GM23248 (cell line): Measurements from ENCODE around the gene PIP5K1B. TPM values are rescaled to one million over a fixed set of nuclear protein-coding genes. Genes with fewer than 3 reads are reported as not detected.

Source experiments
- DNase-seq: peaks from one replicate; pipeline ENCODE4 v3.0.0-alpha.2; 2015
- H2AFZ ChIP-seq: fragments of 200-600 bp; sonication (generic); 2 replicates; pipeline ENCODE4 v1.6.1; 2016; ENCODE audit warnings: antibody characterized with exemption
- H3F3A ChIP-seq: fragments of 200-600 bp; sonication (generic); 2 replicates; pipeline ENCODE4 v1.6.1; 2016; ENCODE audit warnings: mild to moderate bottlenecking, antibody characterized with exemption, mixed run types; ENCODE audit not compliant: insufficient read depth
- H3K27ac ChIP-seq: fragments of 200-600 bp; sonication (generic); 2 replicates; pipeline ENCODE4 v1.5.1; 2016; ENCODE audit warnings: mild to moderate bottlenecking
- H3K27me3 ChIP-seq: fragments of 200-600 bp; sonication (generic); replicated peaks from 2 replicates; pipeline ENCODE4 v1.6.1; 2016; ENCODE audit warnings: mild to moderate bottlenecking; ENCODE audit not compliant: insufficient read depth
- H3K36me3 ChIP-seq: fragments of 200-600 bp; sonication (generic); 2 replicates; pipeline ENCODE4 v1.6.1; 2016; ENCODE audit warnings: low read depth, mild to moderate bottlenecking
- H3K4me1 ChIP-seq: fragments of 200-600 bp; sonication (generic); 2 replicates; pipeline ENCODE4 v1.6.1; 2016; ENCODE audit warnings: mild to moderate bottlenecking; ENCODE audit not compliant: insufficient read depth
- H3K4me2 ChIP-seq: fragments of 200-600 bp; sonication (generic); one replicate; pipeline ENCODE4 v1.6.1; 2016; ENCODE audit warnings: mild to moderate bottlenecking; ENCODE audit not compliant: unreplicated experiment
- H3K4me3 ChIP-seq: fragments of 200-600 bp; sonication (generic); 2 replicates; pipeline ENCODE4 v1.5.1; 2016; ENCODE audit warnings: mild to moderate bottlenecking
- H3K79me2 ChIP-seq: fragments of 200-600 bp; sonication (generic); 2 replicates; pipeline ENCODE4 v1.6.1; 2016; ENCODE audit warnings: mild to moderate bottlenecking; ENCODE audit not compliant: insufficient read depth
- H3K9ac ChIP-seq: fragments of 200-600 bp; sonication (generic); 2 replicates; pipeline ENCODE4 v1.6.1; 2016; ENCODE audit warnings: mild to moderate bottlenecking
- H3K9me2 ChIP-seq: fragments of 200-600 bp; sonication (generic); 2 replicates; pipeline ENCODE4 v1.6.1; 2016; ENCODE audit warnings: mixed run types, mild to moderate bottlenecking, moderate library complexity; ENCODE audit not compliant: insufficient read depth
- H3K9me3 ChIP-seq: fragments of 200-600 bp; sonication (generic); one replicate; pipeline ENCODE4 v1.6.1; 2017; ENCODE audit warnings: low read depth
- H4K20me1 ChIP-seq: fragments of 200-600 bp; sonication (generic); 2 replicates; pipeline ENCODE4 v1.6.0; 2016; ENCODE audit not compliant: insufficient read depth
- EZH2 ChIP-seq: fragments of 200-600 bp; sonication (generic); IDR thresholded peaks from 2 replicates; pipeline ENCODE4 v1.6.1; 2018; ENCODE audit warnings: antibody characterized with exemption, mild to moderate bottlenecking; ENCODE audit not compliant: insufficient read depth, poor library complexity, severe bottlenecking
- EZH2phosphoT487 ChIP-seq: fragments of 200-600 bp; sonication (generic); IDR thresholded peaks from 2 replicates; pipeline ENCODE4 v1.6.1; 2018; ENCODE audit warnings: antibody characterized with exemption, moderate library complexity, mild to moderate bottlenecking, low read depth; ENCODE audit not compliant: insufficient read depth
- WGBS, 2 experiments: methylation state at CpG; one replicate each; pipeline ENCODE4 v1.1.6; 2015 to 2017; ENCODE audit warnings: low lambda C conversion rate in 2 of 2, low coverage in 1 of 2; ENCODE audit errors: missing lambda C conversion rate in 2 of 2; 5-methylcytosine and 5-hydroxymethylcytosine counted together
- in situ Hi-C: fragments of 300-500 bp; cut with MboI; formaldehyde crosslinking; loops from 2 replicates; pipeline ENCODE4 v1.15.0; 2020
- polyA plus RNA-seq: library from polyadenylated mRNA; unstranded; fragments of >200 nt; fragmentation: Nextera tagmentation; extraction: Ambion mirVana; gene quantifications from 2 replicates; pipeline ENCODE4 v1.2.1, GENCODE V29; 2016
- small RNA-seq: library from RNA; depleted of rRNA; stranded (forward); fragments of <200 nt; gene quantifications from one replicate; pipeline ENCODE3, GENCODE V24; 2014; ENCODE audit warnings: low read depth, low replicate concordance
- total RNA-seq: library from RNA; depleted of rRNA; stranded (reverse); fragments of >200 nt; shearing (Covaris generic); gene quantifications from 2 replicates; pipeline ENCODE4 v1.2.3, GENCODE V29; 2014; rRNA removed

Gene PIP5K1B
- total and polyA plus RNA-seq, 2 experiments from 2014 or later: not detected

DNA sequence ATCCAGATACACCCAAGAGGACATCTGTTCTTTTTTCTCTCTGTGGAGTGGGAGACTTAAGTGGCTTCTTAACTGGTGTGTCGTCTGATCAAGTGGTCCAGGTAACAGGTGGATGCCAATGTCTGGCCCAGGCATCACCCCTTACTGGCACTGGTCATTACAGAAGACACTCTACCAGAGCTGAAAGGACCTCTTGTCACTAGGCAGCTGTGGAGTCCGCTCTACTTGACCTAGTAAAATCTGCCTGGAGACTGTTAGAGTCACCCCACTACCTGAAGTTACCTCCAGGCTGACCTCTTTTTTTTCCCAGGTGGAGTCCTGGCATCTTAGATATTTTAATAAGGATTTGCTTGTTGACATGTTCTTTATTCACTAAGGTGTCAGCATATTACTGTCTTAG, 353.1 kb downstream of the PIP5K1B start:
- Histone ChIP-seq H4K20me1 (no peaks in the 10 kb centered on the region), H3K4me3 (no peak overlapping the region), H3K79me2 (no peaks in the 10 kb centered on the region), H3K27me3 (no peaks in the 10 kb centered on the region), H2AFZ (no peak overlapping the region), H3K9me2 (no peaks in the 10 kb centered on the region), H3K4me2 (no peak overlapping the region), H3K9ac (no peak overlapping the region), H3K4me1 (no peaks in the 10 kb centered on the region), H3K36me3 (no peaks in the 10 kb centered on the region), H3K27ac (no peak overlapping the region), H3F3A (no peaks in the 10 kb centered on the region), H3K9me3 (no peaks in the 10 kb centered on the region)
- WGBS, 2 experiments: 84 to 89% methylated on average over 2 of the region's 2 CpGs
- TF ChIP-seq EZH2phosphoT487: no peak
- no peak for TF ChIP-seq EZH2
- in situ Hi-C loops: loop anchor here (5.0 kb wide), 1 partner anchor 134 kb away; no protein-coding TSS in a partner anchor
- DNase-seq: no peak

Small RNA genes lying within 50 kb of the gene (small RNA-seq; reads per million reads assigned to genes)
- not detected for gene RNU6-820P

Other genes starting within 250 kb of the PIP5K1B start
- not detected in 2 replicates for gene TMEM252, start 164.4 kb upstream of the PIP5K1B start, total RNA-seq
- not detected in 2 replicates for gene TMEM252, start 164.4 kb upstream of the PIP5K1B start, polyA plus RNA-seq